ENCODE measurements around the gene PARD6B. TPM values are rescaled to one million over a fixed set of nuclear protein-coding genes. Genes with fewer than 3 reads are reported as not detected.

The PARD6B gene
- total and polyA plus RNA-seq, 2 of the 4 experiments (the other 2 are of a cell fraction) = 0.17 to 0.90 TPM

- TF ChIP-seq POLR2A (IDR thresholded peaks at IDR 0.05; ENCODE audit: low read depth, low read length) = no peak
- TF ChIP-seq CTCF (conservative IDR thresholded peaks at IDR 0.05; ENCODE audit: low read depth, low read length) = no peak
- TF ChIP-seq CEBPB (IDR thresholded peaks at IDR 0.05; ENCODE audit: low read depth, low read length) = no peak
These were observed 65.8 kb downstream of the PARD6B start (continued) for GRCh38 chr20:50797142-50797541.

GRCh38 chr20:50798650-50799049 lies 67.3 kb downstream of the PARD6B start:
- H3K4ac ChIP-seq (ENCODE audit: low read depth, low read length) = no peak overlapping the region
- peaks cover 25% of the 10 kb centered on the region in 2 experiments for H3K79me1 ChIP-seq (ENCODE audit: low read depth in 1 of 2, low read length in 2 of 2)
- no peak overlapping the region for H3K4me2 ChIP-seq (ENCODE audit: low read depth, low read length)
- no peak for TF ChIP-seq FOS (IDR thresholded peaks at IDR 0.05; ENCODE audit: low read depth, low read length)
- no peak for DNase-seq
- ChIA-PET CTCF (no interaction called here), POLR2A (ENCODE audit: unreplicated experiment) (no interaction called here)
- no peaks in the 10 kb centered on the region for H3K27me3 ChIP-seq (ENCODE audit: control insufficient read depth, insufficient read depth, low read length)
- no peak for ATAC-seq (ENCODE audit: low read depth)
- WGBS, 2 experiments (ENCODE audit: extremely low coverage in 2 of 2, insufficient read length in 1 of 2) = 92% methylated on average over 7 of the region's 7 CpGs; no CpG with 5 or more reads in 1 of the 2 experiments
- H2BK120ac ChIP-seq (ENCODE audit: low read depth, low read length) = no peak overlapping the region
- BruUV-seq (replicated peaks) = no TSS peak
- intact Hi-C loops (cut with micrococcal nuclease) (loop anchor here (1.0 kb wide), 1 partner anchor 17 kb away; no protein-coding TSS in a partner anchor), dilution Hi-C loops (cut with HindIII; ENCODE audit: low sequenced_read_pairs, unreplicated experiment) (no loop called here), in situ Hi-C loops (cut with MboI; ENCODE audit: low sequenced_read_pairs) (loop anchor here (10.0 kb wide), 1 partner anchor 526 kb away; no protein-coding TSS in a partner anchor)
- no peak overlapping the region for H3K23ac ChIP-seq (ENCODE audit: low read depth, low read length)
- no peak overlapping the region for H3K56ac ChIP-seq (ENCODE audit: extremely low read depth, insufficient read depth, low read length)
- no peak overlapping the region for H4K91ac ChIP-seq (ENCODE audit: insufficient read depth, low read depth, low read length)
- H3K9me1 ChIP-seq (ENCODE audit: insufficient read depth, low read length) = peaks cover 3% of the 10 kb centered on the region; the same call in 1 of the 2 replicates
- no peak overlapping the region for H2BK15ac ChIP-seq (ENCODE audit: low read depth, low read length)
- H3K9ac ChIP-seq (ENCODE audit: low read depth, low read length) = no peak overlapping the region
- no peak overlapping the region for H3K14ac ChIP-seq (replicated peaks; ENCODE audit: low read depth, low read length)
- H4K20me1 ChIP-seq (ENCODE audit: insufficient read depth, low read length) = 0 out of 2 replicates have a peak, but pooled peaks cover 6% of the 10 kb centered on the region
- no peak overlapping the region for H3K4me3 ChIP-seq (ENCODE audit: insufficient read depth, low read depth, low read length)
- no peak overlapping the region for H2AK5ac ChIP-seq (ENCODE audit: low read depth, low read length)
- no peak overlapping the region for H3K18ac ChIP-seq (ENCODE audit: low read depth, low read length)
- H2AK9ac ChIP-seq (replicated peaks; ENCODE audit: low read depth, low read length, poor library complexity) = peak overlapping the region; percentile 75
- no peak overlapping the region for H2BK20ac ChIP-seq (ENCODE audit: low read depth, low read length)
- no peak overlapping the region for H2BK5ac ChIP-seq (ENCODE audit: low read depth, low read length, poor library complexity, severe bottlenecking)
- H3K36me3 ChIP-seq (ENCODE audit: control insufficient read depth, insufficient read depth, low read length) = no peaks in the 10 kb centered on the region
- H2AFZ ChIP-seq (replicated peaks; ENCODE audit: low read length, poor library complexity) = no peak overlapping the region
- no peak overlapping the region for H3K27ac ChIP-seq (ENCODE audit: insufficient read depth, low read length)
- peaks cover 2% of the 10 kb centered on the region; the same call in 1 of the 2 replicates for H3K4me1 ChIP-seq (ENCODE audit: control insufficient read depth, insufficient read depth, low read length)
- no peaks in the 10 kb centered on the region for H3K9me3 ChIP-seq (ENCODE audit: control insufficient read depth, insufficient read depth, low read length)
- H4K5ac ChIP-seq (ENCODE audit: low read depth, low read length) = no peak overlapping the region
- H4K8ac ChIP-seq (ENCODE audit: low read depth in 2 of 2, low read length in 2 of 2) = no peak overlapping the region
